ENCODE results near the gene RNF220.
"Not testable (repeated sequence)": the region's sequence is repeated elsewhere in the genome, so short reads cannot be mapped to it uniquely, and the experiment has no call there.

The RNF220 gene

DNA sequence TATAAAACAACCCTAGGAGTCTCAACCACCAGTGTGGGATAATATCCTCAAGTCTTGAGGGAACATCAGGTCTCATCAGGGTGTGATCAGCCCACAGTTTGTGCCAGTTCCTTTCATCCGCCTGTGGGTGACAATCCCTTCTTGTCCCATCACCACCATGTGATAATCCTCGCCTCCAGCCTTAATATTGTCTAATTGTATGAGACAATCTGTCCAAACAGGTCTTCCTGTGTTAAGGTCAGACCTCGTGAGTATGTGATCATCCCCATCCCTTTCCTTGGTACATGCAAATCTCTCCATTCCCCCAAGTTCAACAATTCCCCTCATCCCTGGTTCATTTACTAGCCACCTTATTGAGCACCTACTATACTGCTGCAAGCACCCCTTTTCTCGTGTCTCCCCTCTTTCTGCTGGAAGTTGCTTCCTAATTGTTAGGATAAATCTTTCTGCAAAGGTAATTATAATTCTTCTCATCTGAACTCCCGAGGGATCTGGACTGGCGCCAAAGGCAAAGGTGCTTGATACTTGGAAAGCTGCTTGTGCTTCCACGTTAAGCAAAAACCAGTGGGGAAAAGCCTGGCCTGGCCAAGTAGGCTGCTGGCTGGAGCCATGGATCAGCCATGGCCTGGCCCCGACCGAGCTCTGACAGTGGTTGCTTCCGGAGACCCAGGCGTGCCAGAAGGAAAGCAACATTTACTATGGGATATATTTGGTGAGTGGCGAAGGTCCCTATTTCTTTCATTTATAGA, 92.5 kb downstream of the RNF220 start:
- DNase-seq: no peak

DNA sequence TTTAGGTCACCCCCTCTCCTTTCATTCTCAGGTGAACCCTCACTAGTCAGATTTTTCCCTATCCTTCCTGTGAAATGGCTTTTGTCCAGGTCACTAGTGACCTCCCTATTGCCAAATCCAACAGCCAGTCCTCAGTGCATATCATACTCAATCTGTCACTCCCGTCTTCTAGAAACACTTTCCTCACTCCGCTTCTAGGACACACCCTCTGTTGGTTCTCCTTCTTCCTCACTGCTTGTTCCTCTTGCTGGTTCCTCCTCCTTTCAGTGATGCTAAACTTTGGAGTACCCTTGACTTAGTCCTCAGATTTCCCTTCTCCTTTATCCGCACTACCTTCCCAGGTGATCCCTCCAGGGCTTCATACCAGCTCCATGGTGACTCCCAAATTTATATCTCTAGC, 94.3 kb downstream of the RNF220 start:
- DNase-seq: no peak

- DNase-seq: peak; percentile 75
These were observed 95.4 kb downstream of the RNF220 start for GRCh38 chr1:44500181-44501046.

DNA sequence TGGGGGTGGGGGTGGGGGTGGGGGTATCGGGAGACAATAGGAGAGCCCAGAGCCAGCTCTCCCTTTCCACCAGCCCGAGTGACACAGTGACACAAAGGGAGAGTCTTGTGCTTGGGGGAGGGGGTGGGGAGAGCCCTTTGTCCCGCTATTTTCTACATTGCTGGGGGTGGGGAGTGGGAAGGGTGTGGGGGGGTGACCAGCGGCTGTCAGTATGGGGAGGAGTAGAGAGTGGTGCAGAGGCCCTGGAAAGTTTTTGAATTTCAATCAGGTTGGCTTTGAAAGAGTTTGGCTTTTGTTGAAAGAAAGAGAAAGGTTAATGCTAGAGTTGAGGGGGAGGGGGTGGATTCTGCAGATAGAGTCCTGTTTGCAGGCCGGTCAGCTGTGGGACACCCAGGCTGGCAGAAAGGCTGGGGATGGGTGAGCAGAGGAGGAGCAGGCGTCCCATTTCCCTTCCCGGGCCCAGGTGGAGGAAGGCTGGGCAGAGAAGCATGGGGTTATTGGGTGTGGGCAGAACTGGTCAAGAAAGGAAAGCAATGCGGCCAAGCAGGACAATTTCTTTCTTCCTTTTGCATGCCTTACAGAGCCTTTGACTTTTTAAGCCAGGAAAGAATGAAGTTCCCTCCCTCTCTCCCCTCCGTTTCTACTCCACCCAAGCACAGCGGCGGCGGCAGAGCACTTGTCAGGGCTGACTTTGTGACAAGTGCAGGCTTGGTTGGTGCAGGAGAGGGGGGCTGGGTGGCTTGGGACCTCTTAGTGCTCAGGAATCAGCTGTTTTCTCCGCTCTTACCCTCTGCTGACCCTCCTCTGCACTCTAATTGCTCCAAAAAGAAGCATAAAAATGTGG, 96.2 kb downstream of the RNF220 start:
- DNase-seq: no peak

GRCh38 chr1:44502823-44503222, 97.8 kb downstream of the RNF220 start:
- not testable (repeated sequence) for DNase-seq

GRCh38 chr1:44503625-44504024, 98.6 kb downstream of the RNF220 start:
- no peak for DNase-seq

DNA sequence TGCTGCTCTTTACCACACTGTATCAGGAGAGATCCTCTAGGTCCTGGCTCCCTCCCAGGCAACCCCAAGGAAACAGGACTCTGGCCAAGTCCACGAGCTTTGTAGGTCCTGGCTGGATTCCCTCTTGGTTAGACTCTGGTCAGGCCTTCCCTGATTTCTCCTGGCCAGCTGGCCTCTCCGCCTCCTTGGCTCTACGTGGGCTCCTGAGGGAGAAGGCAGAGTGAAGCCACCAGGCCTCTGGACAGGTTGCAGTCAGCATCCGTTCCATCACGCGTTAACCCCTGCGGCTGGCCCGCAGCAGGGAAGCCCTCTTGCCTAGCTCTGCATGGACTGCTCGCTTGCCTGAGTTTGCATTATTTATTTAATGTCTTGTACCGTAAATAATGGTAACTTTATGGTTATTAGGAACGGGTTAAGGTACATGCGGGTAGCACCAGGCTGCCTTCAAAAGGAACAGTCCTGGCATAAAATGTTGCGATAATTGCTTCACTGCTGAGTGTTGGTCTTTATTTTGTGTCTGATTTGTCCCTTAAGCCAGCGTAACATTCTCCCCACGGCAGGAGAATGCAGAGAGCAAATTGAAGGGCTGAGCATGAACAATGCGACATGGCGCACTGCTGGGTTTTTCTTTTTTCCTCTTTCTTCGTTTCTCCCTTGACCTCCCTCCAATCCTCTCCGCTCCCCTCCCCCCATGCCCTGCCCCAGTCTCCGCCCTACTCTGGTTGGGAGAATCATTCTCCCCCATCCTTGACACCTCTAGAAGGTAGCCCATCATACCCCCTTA, 100.3 kb downstream of the RNF220 start:
- DNase-seq: peak; percentile 32

- no peak for DNase-seq
These were observed 102.7 kb downstream of the RNF220 start for GRCh38 chr1:44507490-44508396.

DNA sequence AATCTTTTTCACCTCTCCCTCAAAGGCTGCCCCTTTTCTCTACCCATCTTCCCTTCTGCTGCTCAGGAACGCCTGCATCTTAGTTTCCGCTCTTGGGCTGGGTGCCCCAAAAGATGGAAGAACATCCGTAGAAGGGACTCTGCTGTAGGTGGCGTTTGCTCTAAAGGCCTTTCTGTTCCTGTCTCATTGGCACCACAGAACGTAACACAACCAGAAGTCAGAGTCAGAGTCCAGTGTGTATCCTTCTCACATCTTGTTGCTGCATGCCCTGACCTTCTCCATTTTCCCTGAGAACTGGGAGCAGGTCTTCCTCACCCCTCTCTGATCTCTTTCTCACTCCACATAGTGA, 103.3 kb downstream of the RNF220 start:
- no peak for DNase-seq

DNA sequence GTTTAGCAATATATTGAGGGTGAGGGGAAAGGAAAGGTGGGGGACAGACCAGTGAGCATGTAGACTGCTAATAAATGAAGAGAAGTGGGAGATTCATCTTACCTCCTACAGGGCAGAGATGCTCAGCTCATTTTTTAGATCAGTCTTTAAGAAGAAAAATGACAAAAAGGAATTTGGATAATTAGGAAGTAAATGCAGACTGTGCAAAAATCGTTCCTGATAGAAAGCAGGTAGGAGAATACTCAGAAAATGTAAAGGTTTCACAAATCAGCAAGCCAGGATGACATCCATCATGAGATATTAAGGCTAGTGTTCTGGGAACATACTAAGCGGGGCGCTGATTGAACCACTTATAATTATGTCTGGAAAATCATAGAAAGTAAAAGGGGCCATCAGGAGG, 106.3 kb downstream of the RNF220 start:
- no peak for DNase-seq

DNA sequence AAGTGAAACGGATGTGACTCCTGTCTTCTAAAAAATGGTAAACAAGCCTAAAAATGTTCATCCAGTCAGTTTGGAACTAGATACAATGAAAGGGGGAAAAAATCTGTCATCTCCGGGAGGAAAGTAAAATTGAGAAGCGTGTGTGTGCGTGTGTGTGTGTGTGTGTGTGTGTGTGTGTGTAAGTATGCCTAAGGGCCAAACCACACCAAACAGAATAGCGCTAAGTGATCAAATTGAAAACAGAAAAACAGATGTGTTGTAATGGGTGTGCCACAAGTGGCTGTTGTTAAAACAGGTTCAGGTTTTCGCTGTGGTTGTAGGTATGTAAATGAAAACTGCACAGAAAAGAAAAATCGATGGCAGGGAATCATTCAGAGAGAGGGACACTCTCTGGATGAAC, 106.7 kb downstream of the RNF220 start:
- peak; percentile 39 for DNase-seq

DNA sequence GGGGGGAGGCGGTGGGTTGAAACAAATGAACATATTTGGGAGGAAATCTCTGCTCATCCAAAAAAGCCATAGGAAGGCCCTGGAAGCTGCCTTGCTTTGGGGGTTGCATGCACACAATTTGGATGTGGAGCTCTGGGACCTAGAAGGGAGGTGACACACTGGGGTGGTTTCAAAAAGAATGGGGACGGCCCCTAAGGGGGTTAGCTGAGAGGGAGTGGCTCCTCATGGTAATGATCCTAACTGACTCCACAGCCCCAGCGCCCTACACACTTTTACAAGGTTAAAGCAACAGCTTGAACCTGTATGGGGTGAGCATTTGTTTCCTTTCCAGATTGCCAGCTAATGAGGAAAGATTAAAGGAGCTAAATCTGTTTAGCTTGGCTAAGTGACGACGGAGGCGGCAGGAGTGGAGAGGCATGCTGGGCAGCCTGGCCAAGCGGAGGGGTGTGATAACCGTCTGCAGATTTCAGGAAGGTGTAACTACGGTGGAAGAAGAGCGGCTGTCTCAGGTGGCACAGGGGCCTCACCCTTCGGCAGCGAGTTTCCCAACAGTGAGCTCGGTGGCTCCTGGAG, 107.3 kb downstream of the RNF220 start:
- no peak for DNase-seq

GRCh38 chr1:44513111-44513510, 108.1 kb downstream of the RNF220 start:
- DNase-seq: no peak

DNA sequence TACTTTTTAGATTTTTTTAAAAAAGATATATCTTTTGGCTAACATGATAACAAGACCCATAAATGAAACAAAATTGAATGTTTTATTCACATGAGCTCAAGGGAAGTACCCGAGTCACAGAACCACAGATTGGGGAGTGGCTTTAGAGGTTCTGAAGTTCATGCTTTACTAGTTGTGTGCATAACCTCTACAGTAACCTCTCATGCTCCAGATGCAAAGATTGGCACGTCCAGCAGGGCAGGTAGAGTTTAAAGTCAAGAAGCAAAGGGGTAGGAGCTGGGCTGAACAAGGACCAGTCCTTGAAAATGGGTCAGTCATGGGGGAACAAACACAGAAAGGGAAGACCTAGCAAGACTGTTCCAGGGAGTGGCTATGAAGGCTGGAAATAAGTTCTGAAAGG, 109.6 kb downstream of the RNF220 start:
- no peak for DNase-seq

GRCh38 chr1:44515416-44515815, 110.4 kb downstream of the RNF220 start:
- DNase-seq: no peak

DNA sequence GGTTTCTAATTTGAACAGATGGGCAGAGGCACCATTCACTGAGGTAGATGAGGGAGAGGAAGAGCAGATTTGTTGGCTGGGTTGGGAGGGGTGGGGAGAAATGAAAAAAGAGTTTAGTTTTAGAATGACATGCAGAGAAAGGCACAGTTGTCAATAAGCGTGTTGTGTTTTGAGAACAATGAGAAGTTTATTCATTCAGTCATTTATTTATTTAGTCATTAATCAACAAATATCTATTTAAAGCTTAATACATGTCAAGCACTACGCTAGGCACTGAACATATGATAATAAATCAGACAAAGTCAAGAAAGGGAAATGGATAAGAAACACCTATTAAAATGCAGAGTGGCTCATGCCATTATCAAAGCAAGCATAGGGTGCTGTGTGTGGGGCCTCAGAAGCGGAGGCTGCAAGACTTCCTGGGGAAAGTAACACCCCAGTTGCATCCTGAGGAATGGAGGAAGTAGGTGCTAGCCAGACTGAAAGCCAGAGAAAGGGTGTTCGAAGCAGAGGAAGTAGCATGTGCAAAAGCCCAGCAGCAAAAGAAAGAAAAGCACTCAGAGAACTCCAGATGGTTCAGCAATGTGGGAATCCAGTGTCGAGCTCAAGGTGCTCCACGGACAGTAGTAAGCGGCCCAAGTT, 114.1 kb downstream of the RNF220 start:
- no peak for DNase-seq

DNA sequence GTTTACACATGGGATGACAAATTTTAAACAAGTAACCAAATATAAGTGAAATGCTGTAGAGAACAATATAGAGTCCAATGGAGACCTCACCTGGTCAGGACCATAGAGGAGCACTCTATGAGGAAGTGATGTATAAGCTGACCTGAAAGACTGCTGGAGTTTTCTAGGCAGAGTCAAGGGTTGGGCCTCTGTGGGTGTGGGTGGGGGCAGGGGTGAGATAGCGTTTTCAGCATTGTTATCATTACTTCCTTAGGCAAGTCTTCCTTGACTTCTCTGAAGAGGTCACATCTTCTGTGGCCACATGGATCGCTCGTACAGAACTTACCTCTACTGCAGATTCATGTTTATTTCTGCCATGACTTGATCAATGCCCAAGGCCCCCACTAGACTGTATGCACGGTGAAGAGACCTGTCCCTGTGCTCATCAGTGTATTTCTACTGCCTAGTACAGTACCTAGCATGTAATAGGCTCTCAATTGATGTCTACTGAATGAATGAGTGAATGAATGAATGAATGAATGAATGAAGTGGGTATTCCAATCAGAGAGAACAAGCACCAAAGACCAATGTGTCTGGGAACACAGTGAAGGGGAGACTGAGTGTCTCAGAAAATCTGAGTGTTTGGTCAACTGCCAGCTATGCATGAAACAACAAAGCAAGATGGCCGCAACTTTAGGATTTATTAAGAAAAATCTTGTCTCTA, 116.5 kb downstream of the RNF220 start:
- no peak for DNase-seq

GRCh38 chr1:44523593-44524591, 118.8 kb downstream of the RNF220 start:
- peak; percentile 60 for DNase-seq

All from NCI-H2227 treated with DMSO at 0.1 percent for 48 hours (cell line).